GM23248 (cell line): ENCODE data around the gene TSPAN12.

ENCODE experiments used
- EZH2 ChIP-seq: fragments of 200-600 bp; sonication (generic); IDR thresholded peaks from 2 replicates; pipeline ENCODE4 v1.6.1; 2018; ENCODE audit warnings: antibody characterized with exemption, mild to moderate bottlenecking; ENCODE audit not compliant: insufficient read depth, poor library complexity, severe bottlenecking
- EZH2phosphoT487 ChIP-seq: fragments of 200-600 bp; sonication (generic); IDR thresholded peaks from 2 replicates; pipeline ENCODE4 v1.6.1; 2018; ENCODE audit warnings: antibody characterized with exemption, moderate library complexity, mild to moderate bottlenecking, low read depth; ENCODE audit not compliant: insufficient read depth

GRCh38 chr7:120838281-120838682 lies 19.7 kb downstream of the TSPAN12 start:
- TF ChIP-seq EZH2phosphoT487 (no peak), EZH2 (no peak)
